ENCODE measurements around the gene NPHP3. TPM values are rescaled to one million over a fixed set of nuclear protein-coding genes. Genes with fewer than 3 reads are reported as not detected.

Gene NPHP3
- total RNA-seq, 1 donor from 2014 or later = 23.2 TPM

- POLR2A ChIA-PET = no interaction called here
- ATAC-seq (ENCODE audit: low read depth) = no peak
- no peaks in the 10 kb centered on the region for H3K36me3 Mint-ChIP-seq (ENCODE audit: low read depth)
These were observed 16.1 kb upstream of the NPHP3 start for GRCh38 chr3:132738314-132738713.

GRCh38 chr3:132735589-132735988, 13.4 kb upstream of the NPHP3 start:
- no peak overlapping the region for H3K27ac Mint-ChIP-seq
- ATAC-seq (ENCODE audit: low read depth) = no peak
- ChIA-PET CTCF (no interaction called here), POLR2A (no interaction called here)
- DNase-seq = no peak
- H3K36me3 Mint-ChIP-seq (ENCODE audit: low read depth) = no peaks in the 10 kb centered on the region
- intact Hi-C loops (cut with micrococcal nuclease) = no loop called here
- H3K4me1 Mint-ChIP-seq = no peaks in the 10 kb centered on the region
- TF ChIP-seq CTCF (IDR thresholded peaks at IDR 0.05) = no peak
- H3K4me3 Mint-ChIP-seq = no peak overlapping the region
- no peaks in the 10 kb centered on the region for H3K9me3 Mint-ChIP-seq
- peaks cover 29% of the 10 kb centered on the region for H3K27me3 Mint-ChIP-seq

More at GRCh38 chr3:132738314-132738713, 16.1 kb upstream of the NPHP3 start:
- Mint-ChIP-seq H3K27ac (no peak overlapping the region), H3K4me3 (no peak overlapping the region), H3K27me3 (peaks cover 28% of the 10 kb centered on the region), H3K4me1 (no peaks in the 10 kb centered on the region), H3K9me3 (no peaks in the 10 kb centered on the region)
- intact Hi-C loops (cut with micrococcal nuclease) = no loop called here
- TF ChIP-seq CTCF (IDR thresholded peaks at IDR 0.05) = no peak
- DNase-seq = no peak
- CTCF ChIA-PET = no interaction called here

GRCh38 chr3:132730891-132731580, 8.8 kb upstream of the NPHP3 start:
- DNase-seq (no peak), ATAC-seq (ENCODE audit: low read depth) (no peak)
- H3K4me3 Mint-ChIP-seq = no peak overlapping the region
- peaks cover 10% of the 10 kb centered on the region for H3K27me3 Mint-ChIP-seq
- ChIA-PET CTCF (interaction anchor here (0.8 to 1.4 kb wide), 2 partner anchors 693 to 1762 kb away, joined by 3 to 6 read pairs; no protein-coding TSS in a partner anchor), POLR2A (no interaction called here)
- H3K36me3 Mint-ChIP-seq (ENCODE audit: low read depth) = no peaks in the 10 kb centered on the region
- no peaks in the 10 kb centered on the region for H3K9me3 Mint-ChIP-seq
- H3K4me1 Mint-ChIP-seq = peaks cover 4% of the 10 kb centered on the region
- no peak overlapping the region for H3K27ac Mint-ChIP-seq
- TF ChIP-seq CTCF (IDR thresholded peaks at IDR 0.05) = no peak
- intact Hi-C loops (cut with micrococcal nuclease) = loop anchor here (1.0 kb wide), 2 partner anchors 692 to 1196 kb away; no protein-coding TSS in a partner anchor

GRCh38 chr3:132726341-132726823, 4.2 kb upstream of the NPHP3 start:
- H3K4me3 Mint-ChIP-seq = no peak overlapping the region
- CTCF ChIA-PET = interaction anchor here (0.6 to 2.6 kb wide), 17 partner anchors 10 to 1747 kb away, joined by 3 to 22 read pairs (median 3); partner anchors contain the start of gene ACAD11
- no peaks in the 10 kb centered on the region for H3K36me3 Mint-ChIP-seq (ENCODE audit: low read depth)
- intact Hi-C loops (cut with micrococcal nuclease) = loop anchor here (1.0 kb wide), 4 partner anchors 658 to 1201 kb away; no protein-coding TSS in a partner anchor
- DNase-seq = no peak
- POLR2A ChIA-PET = interaction anchor here (0.7 to 1.5 kb wide), 3 partner anchors 699 to 1080 kb away, joined by 3 to 7 read pairs (median 3); partner anchors contain the start of gene CDV3
- no peak overlapping the region for H3K27ac Mint-ChIP-seq
- peaks cover 5% of the 10 kb centered on the region for H3K27me3 Mint-ChIP-seq
- no peak for ATAC-seq (ENCODE audit: low read depth)
- no peaks in the 10 kb centered on the region for H3K9me3 Mint-ChIP-seq
- TF ChIP-seq CTCF (IDR thresholded peaks at IDR 0.05) = peak; percentile 66
- H3K4me1 Mint-ChIP-seq = peaks cover 16% of the 10 kb centered on the region

All from activated B cell treated with CpG ODN at 0.5 μM for 24 hours (primary cell).